Spleen (tissue), 11 donors: Measurements from ENCODE around the gene WNT9B. TPM values are rescaled to one million over a fixed set of nuclear protein-coding genes. Genes with fewer than 3 reads are reported as not detected.

ENCODE experiments used
- DNase-seq: peaks from one replicate; pipeline ENCODE4 v3.0.0-alpha.2; 2020
- H3K27ac ChIP-seq, 8 donors: fragments of 200-600 bp; sonication (generic) in 7 of 8; 1 replicate in 4 of 8; 2 replicates in 4 of 8; pipeline versions ENCODE4 v1.5.0 to v1.8.0; 2016 to 2021; ENCODE audit warnings: inconsistent platforms in 4 of 8, mild to moderate bottlenecking in 4 of 8, moderate library complexity in 1 of 8
- H3K27me3 ChIP-seq, 7 donors: fragments of 200-600 bp; sonication (generic) in 6 of 7; replicated peaks in 1 of 7; 1 replicate in 4 of 7; 2 replicates in 3 of 7; pipeline versions ENCODE4 v1.5.0 to v1.8.0; 2016 to 2021; ENCODE audit warnings: inconsistent platforms in 3 of 7, mild to moderate bottlenecking in 1 of 7
- H3K36me3 ChIP-seq, 6 donors: fragments of 200-600 bp; sonication (generic) in 5 of 6; 1 replicate in 4 of 6; 2 replicates in 2 of 6; pipeline versions ENCODE4 v1.5.0 to v1.8.0; 2016 to 2021; ENCODE audit warnings: inconsistent platforms in 2 of 6
- H3K4me1 ChIP-seq, 6 donors: fragments of 200-600 bp; sonication (generic) in 5 of 6; 1 replicate in 3 of 6; 2 replicates in 3 of 6; pipeline versions ENCODE4 v1.5.0 to v1.8.0; 2016 to 2021; ENCODE audit warnings: inconsistent platforms in 3 of 6
- H3K4me3 ChIP-seq, 8 donors: fragments of 200-600 bp; sonication (generic) in 7 of 8; 1 replicate in 4 of 8; 2 replicates in 4 of 8; pipeline versions ENCODE4 v1.5.0 to v1.8.0; 2016 to 2021; ENCODE audit warnings: inconsistent platforms in 4 of 8, mild to moderate bottlenecking in 4 of 8, moderate library complexity in 2 of 8
- H3K9me3 ChIP-seq, 8 donors: fragments of 200-600 bp; sonication (generic) in 7 of 8; 1 replicate in 4 of 8; 2 replicates in 4 of 8; pipeline versions ENCODE4 v1.5.0 to v1.8.0; 2016 to 2021; ENCODE audit warnings: inconsistent platforms in 4 of 8
- CTCF ChIP-seq, 11 experiments: fragments of 200-600 bp in 7 of 11; fragments of 450-650 bp in 4 of 11; sonication (generic) in 4 of 11; IDR thresholded peaks in 8 of 11; conservative IDR thresholded peaks in 3 of 11; 1 replicate in 7 of 11; 2 replicates in 4 of 11; pipeline versions ENCODE4 v1.4.0 to v1.8.0; 2016 to 2021; ENCODE audit warnings: antibody characterized with exemption in 11 of 11, inconsistent platforms in 4 of 11, mild to moderate bottlenecking in 1 of 11
- POLR2A ChIP-seq, 3 donors: fragments of 450-650 bp; IDR thresholded peaks; one replicate each; pipeline ENCODE4 v1.5.1; 2017; ENCODE audit warnings: antibody characterized with exemption in 3 of 3, mild to moderate bottlenecking in 1 of 3
- POLR2AphosphoS5 ChIP-seq, 3 donors: sonication (generic); formaldehyde crosslinking; IDR thresholded peaks; one replicate each; pipeline ENCODE4 v1.5.1; 2017; ENCODE audit warnings: antibody characterized with exemption in 3 of 3
- WGBS, 5 donors: extraction: QIAGEN DNeasy Blood & Tissue Kit in 3 of 5; methylation state at CpG; one replicate each; pipeline versions ENCODE4 v1.1.5 to v1.1.7; 2013 to 2018; 5-methylcytosine and 5-hydroxymethylcytosine counted together
- intact Hi-C: fragments of 100-400 bp; cut with DNase I; formaldehyde crosslinking; loops from one replicate; pipeline ENCODE4 v1.15.0; 2023; ENCODE audit warnings: low total_unique reads
- polyA plus RNA-seq, 3 donors: library from polyadenylated mRNA; stranded (reverse); fragments of 200-250 nt; gene quantifications; one replicate each; pipeline ENCODE4 v1.2.1, GENCODE V29; 2013
- total RNA-seq, 7 donors: library from RNA; depleted of rRNA in 3 of 7; stranded (reverse); fragments of >200 nt in 3 of 7; fragmentation: NEBNext Ultra II Directional in 4 of 7; extraction: Animal tissue kit (Norgen Biotek cat#: 25700) in 4 of 7; gene quantifications; one replicate each; pipeline versions ENCODE4 v1.1.0 to v1.2.1, GENCODE V29; 2016 to 2021
- donor health status: healthy with polysubstance abuse.
- donor health status: DM: no; HTN: no; CAD: no; lungs with moderate emphysema.
- donor health status: DM: no; HTN: no; CAD: no.
- donor health status: Bipolar disorder and iron deficiency.
- donor health status: healthy.
- donor health status: DM: no; HTN: no; CAD: no.
- donor health status: DM: yes; HTN: yes; CAD: no.

Gene WNT9B
- total and polyA plus RNA-seq, 10 donors, result 0.03 to 13.4 (median 0.69) TPM

- no peaks in the 10 kb centered on the region for H3K9me3 ChIP-seq
- intact Hi-C loops, result no loop called here
- H3K4me1 ChIP-seq, result peaks cover 25 to 75% (median 64%) of the 10 kb centered on the region in 6 donors
- DNase-seq, result no peak
- no peaks in the 10 kb centered on the region for H3K27me3 ChIP-seq
- H3K36me3 ChIP-seq, result peaks cover 11 to 66% (median 45%) of the 10 kb centered on the region in 6 donors
- H3K4me3 ChIP-seq, result no peak overlapping the region
- H3K27ac ChIP-seq, result peak overlapping the region in 2 of 8 donors; percentile 28 to 45
- WGBS, 5 donors, result 73 to 84% (median 77%) methylated on average over 10 of the region's 10 CpGs
- no peak for TF ChIP-seq CTCF (IDR thresholded peaks at IDR 0.05 in 8 of 11, conservative IDR thresholded peaks at IDR 0.05 in 3 of 11)
- no peak for TF ChIP-seq POLR2A (IDR thresholded peaks at IDR 0.05)
- TF ChIP-seq POLR2AphosphoS5 (IDR thresholded peaks at IDR 0.05), result no peak
Measured at GRCh38 chr17:46928467-46929261, 77.3 kb downstream of the WNT9B start.

GRCh38 chr17:46929413-46929812, 78.0 kb downstream of the WNT9B start:
- WGBS, 5 donors, result 70 to 91% (median 78%) methylated on average over 6 of the region's 6 CpGs
- H3K27ac ChIP-seq, result peak overlapping the region in 1 of 8 donors; percentile 8
- H3K4me1 ChIP-seq, result peaks cover 17 to 68% (median 56%) of the 10 kb centered on the region in 6 donors
- no peaks in the 10 kb centered on the region for H3K27me3 ChIP-seq
- intact Hi-C loops, result no loop called here
- no peak overlapping the region for H3K4me3 ChIP-seq
- H3K9me3 ChIP-seq, result no peaks in the 10 kb centered on the region
- peaks cover 11 to 73% (median 52%) of the 10 kb centered on the region in 6 donors for H3K36me3 ChIP-seq
- TF ChIP-seq POLR2A (IDR thresholded peaks at IDR 0.05) (no peak), POLR2AphosphoS5 (IDR thresholded peaks at IDR 0.05) (no peak), CTCF (IDR thresholded peaks at IDR 0.05 in 8 of 11, conservative IDR thresholded peaks at IDR 0.05 in 3 of 11) (no peak)
- no peak for DNase-seq

- WGBS, 5 donors, result 90 to 97% (median 97%) methylated on average over 4 of the region's 4 CpGs
- Histone ChIP-seq H3K9me3 (no peaks in the 10 kb centered on the region), H3K27ac (no peak overlapping the region), H3K4me3 (no peak overlapping the region), H3K4me1 (peaks cover 11 to 61% (median 50%) of the 10 kb centered on the region in 6 donors), H3K36me3 (peaks cover 14 to 79% (median 59%) of the 10 kb centered on the region in 6 donors), H3K27me3 (no peaks in the 10 kb centered on the region)
- DNase-seq, result no peak
- intact Hi-C loops, result no loop called here
- TF ChIP-seq POLR2AphosphoS5 (IDR thresholded peaks at IDR 0.05), result no peak
- TF ChIP-seq POLR2A (IDR thresholded peaks at IDR 0.05), result no peak
- no peak for TF ChIP-seq CTCF (IDR thresholded peaks at IDR 0.05 in 8 of 11, conservative IDR thresholded peaks at IDR 0.05 in 3 of 11)
Measured at GRCh38 chr17:46930051-46930450, 78.7 kb downstream of the WNT9B start.

GRCh38 chr17:46931596-46931995, 80.2 kb downstream of the WNT9B start:
- no peak for DNase-seq
- no peak overlapping the region for H3K4me3 ChIP-seq
- H3K36me3 ChIP-seq, result peaks cover 14 to 87% (median 74%) of the 10 kb centered on the region in 6 donors
- H3K27me3 ChIP-seq, result no peaks in the 10 kb centered on the region
- 59 to 80% (median 75%) methylated on average over 4 of the region's 4 CpGs for WGBS, 5 donors
- no peaks in the 10 kb centered on the region for H3K9me3 ChIP-seq
- H3K27ac ChIP-seq, result no peak overlapping the region
- intact Hi-C loops, result no loop called here
- TF ChIP-seq POLR2AphosphoS5 (IDR thresholded peaks at IDR 0.05), result no peak
- no peak for TF ChIP-seq CTCF (IDR thresholded peaks at IDR 0.05 in 8 of 11, conservative IDR thresholded peaks at IDR 0.05 in 3 of 11)
- no peak for TF ChIP-seq POLR2A (IDR thresholded peaks at IDR 0.05)
- H3K4me1 ChIP-seq, result peaks cover under 1 to 59% (median 39%) of the 10 kb centered on the region in 6 donors
